HepG2 (cell line): ENCODE data around the gene RGS6. TPM values are rescaled to one million over a fixed set of nuclear protein-coding genes. Genes with fewer than 3 reads are reported as not detected.

ENCODE experiments used
- ATAC-seq: fragments of 200-7000 bp; cut with Tn5 transposase; 3 replicates; pipeline ENCODE4 v1.9.1; 2020; ENCODE audit warnings: mild to moderate bottlenecking, moderate library complexity
- BruUV-seq: library from RNA; stranded (reverse); fragments of 400-500 nt; replicated peaks from 2 replicates; lab custom pipeline; 2021; lab: Mats Ljungman, UMichigan
- CTCF ChIA-PET: fragments of 300-600 bp; formaldehyde crosslinking; extraction: SDS; loops from one replicate; lab custom pipeline; 2021; ENCODE audit warnings: low total read pairs, inconsistent platforms, low intra/inter-chr PET ratio; lab: Yijun Ruan, JAX
- POLR2A ChIA-PET: fragments of 350-600 bp; sonication (Branson Sonifier 250); formaldehyde crosslinking; loops from one replicate; lab custom pipeline; 2020; ENCODE audit warnings: antibody characterized with exemption, inconsistent platforms; lab: Yijun Ruan, JAX
- DNase-seq: peaks from one replicate; pipeline ENCODE4 v3.0.0-alpha.2; 2015; ENCODE audit warnings: low spot score
- FAIRE-seq: peaks from 3 replicates; lab custom pipeline; 2011; peaks lifted over from hg19 to GRCh38; lab: Jason Lieb, UNC
- H2AFZ ChIP-seq: one replicate; pipeline ENCODE4 v1.6.1; 2011; ENCODE audit warnings: low read length, inconsistent platforms
- H3K27ac ChIP-seq: fragments of 300-600 bp; 3 replicates; pipeline ENCODE4 v1.8.0; 2011; ENCODE audit warnings: mixed run types, mild to moderate bottlenecking, mixed read lengths, low read length, inconsistent platforms; ENCODE audit not compliant: insufficient read depth; ENCODE audit errors: extremely low read length
- H3K27me3 ChIP-seq, 2 experiments: fragments of 200-600 bp in 1 of 2; 2 replicates in 1 of 2; 3 replicates in 1 of 2; pipeline versions ENCODE4 v1.6.0 to v1.8.0; 2011; ENCODE audit warnings: low read length in 2 of 2, mild to moderate bottlenecking in 2 of 2, moderate library complexity in 2 of 2, inconsistent platforms in 1 of 2; ENCODE audit not compliant: insufficient read depth in 2 of 2, control insufficient read depth in 1 of 2
- H3K36me3 ChIP-seq, 2 experiments: fragments of 200-600 bp in 1 of 2; replicated peaks in 1 of 2; 2 replicates in 1 of 2; 3 replicates in 1 of 2; pipeline versions ENCODE4 v1.5.1 to v1.8.0; 2011; ENCODE audit warnings: low read length in 2 of 2, inconsistent platforms in 1 of 2; ENCODE audit not compliant: insufficient read depth in 2 of 2, control insufficient read depth in 1 of 2
- H3K4me1 ChIP-seq: 2 replicates; pipeline ENCODE4 v1.5.1; 2012; ENCODE audit warnings: low read length, inconsistent platforms; ENCODE audit not compliant: insufficient read depth
- H3K4me2 ChIP-seq: 2 replicates; pipeline ENCODE4 v1.6.0; 2011; ENCODE audit warnings: low read depth, low read length, inconsistent platforms
- H3K4me3 ChIP-seq, 3 experiments: fragments of 200-600 bp in 1 of 3; sonication (generic), shearing (Covaris generic) in 1 of 3; replicated peaks in 1 of 3; 2 replicates each; pipeline ENCODE4 v1.5.1; 2011 to 2016; ENCODE audit warnings: low read length in 3 of 3, inconsistent platforms in 2 of 3, low read depth in 2 of 3, mild to moderate bottlenecking in 2 of 3, control low read depth in 1 of 3, mixed read lengths in 1 of 3; ENCODE audit not compliant: insufficient read depth in 1 of 3
- H3K79me2 ChIP-seq: one replicate; pipeline ENCODE4 v1.6.1; 2011; ENCODE audit warnings: low read length, inconsistent platforms; ENCODE audit not compliant: insufficient read depth
- H3K9ac ChIP-seq: 2 replicates; pipeline ENCODE4 v1.6.0; 2011; ENCODE audit warnings: mild to moderate bottlenecking, low read depth, low read length, inconsistent platforms; ENCODE audit not compliant: insufficient read depth
- H3K9me3 ChIP-seq: 2 replicates; pipeline ENCODE4 v1.5.1; 2012; ENCODE audit warnings: mild to moderate bottlenecking, low read length
- H4K20me1 ChIP-seq: 2 replicates; pipeline ENCODE4 v1.6.0; 2011; ENCODE audit warnings: inconsistent platforms, mild to moderate bottlenecking, low read length, moderate library complexity; ENCODE audit not compliant: insufficient read depth
- ELF3 ChIP-seq: IDR thresholded peaks from 2 replicates; pipeline ENCODE4 v1.6.1; 2016; ENCODE audit warnings: missing genetic modification reagents, missing compliant biosample characterization
- MIXL1 ChIP-seq: IDR thresholded peaks from 2 replicates; pipeline ENCODE4 v1.6.1; 2016
- NR0B2 ChIP-seq: sonication (generic); formaldehyde crosslinking; IDR thresholded peaks from 2 replicates; pipeline ENCODE4 v1.4.0; 2020; ENCODE audit warnings: mild to moderate bottlenecking, missing genetic modification reagents
- TCF7L2 ChIP-seq: IDR thresholded peaks from 2 replicates; pipeline ENCODE4 v1.6.1; 2011; ENCODE audit warnings: mild to moderate bottlenecking, low read depth, low read length, moderate library complexity
- ZFP90 ChIP-seq: sonication (generic); formaldehyde crosslinking; IDR thresholded peaks from 2 replicates; pipeline ENCODE4 v1.8.0; 2022; ENCODE audit warnings: missing genetic modification reagents, mild to moderate bottlenecking, inconsistent platforms, borderline replicate concordance
- ZNF724P ChIP-seq: sonication (generic); formaldehyde crosslinking; IDR thresholded peaks from 2 replicates; pipeline ENCODE4 v1.8.0; 2022; ENCODE audit warnings: missing genetic modification reagents, borderline replicate concordance
- WGBS: methylation state at CpG from one replicate; pipeline ENCODE4 v1.1.6; 2017; ENCODE audit warnings: low lambda C conversion rate; 5-methylcytosine and 5-hydroxymethylcytosine counted together
- in situ Hi-C: cut with HindIII; loops from 2 replicates; pipeline ENCODE4 v1.10.0; 2017; ENCODE audit warnings: low pct_unique_long_range_greater_than_20kb; ENCODE audit not compliant: extremely low pct_ligation_motif_present
- intact Hi-C: fragments of 100-400 bp; cut with micrococcal nuclease; formaldehyde crosslinking; loops from one replicate; pipeline ENCODE4 v1.10.0; 2022; ENCODE audit not compliant: unreplicated experiment
- microRNA-seq: library from miRNA; unstranded; fragments of <30 nt; microRNA quantifications from one replicate; pipeline ENCODE4, GENCODE V29; 2020
- polyA plus RNA-seq, 8 experiments: library from polyadenylated mRNA; depleted of rRNA in 3 of 8; stranded (reverse) in 7 of 8; unstranded in 1 of 8; fragments of >200 nt; fragmentation: Illumina TruSeq in 4 of 8; extraction: Trizol in 4 of 8; gene quantifications; 2 replicates each; pipeline versions ENCODE4 v1.2.1 to v1.2.3, GENCODE V29; 2011 to 2016; ENCODE audit warnings: low read depth in 4 of 8, missing spikeins in 1 of 8, mixed read lengths in 1 of 8; ENCODE audit not compliant: insufficient read depth in 1 of 8
- small RNA-seq, 3 experiments: library from RNA; depleted of rRNA; stranded (forward); fragments of <200 nt; gene quantifications; one replicate each; pipeline ENCODE3, GENCODE V24; 2012; ENCODE audit warnings: low read depth in 2 of 3, low replicate concordance in 1 of 3; ENCODE audit not compliant: insufficient read length in 3 of 3, insufficient read depth in 2 of 3
- total RNA-seq, 5 experiments: library from RNA; depleted of rRNA; stranded (reverse); fragments of >200 nt; fragmentation: Illumina TruSeq; extraction: Trizol; gene quantifications; 2 replicates each; pipeline ENCODE4 v1.2.3, GENCODE V29; 2016; ENCODE audit warnings: low read depth in 1 of 5
- TF ChIP-seq, protein P1 (sequence below): sonication (generic); formaldehyde crosslinking; IDR thresholded peaks from 2 replicates; pipeline ENCODE4 v1.5.0; 2020; ENCODE audit warnings: mild to moderate bottlenecking, missing genetic modification reagents

The RGS6 gene
- total and polyA plus RNA-seq, 2 of the 13 experiments (the other 11 are each of a cell fraction or from before 2014, with no cell fraction given) = not detected

DNA sequence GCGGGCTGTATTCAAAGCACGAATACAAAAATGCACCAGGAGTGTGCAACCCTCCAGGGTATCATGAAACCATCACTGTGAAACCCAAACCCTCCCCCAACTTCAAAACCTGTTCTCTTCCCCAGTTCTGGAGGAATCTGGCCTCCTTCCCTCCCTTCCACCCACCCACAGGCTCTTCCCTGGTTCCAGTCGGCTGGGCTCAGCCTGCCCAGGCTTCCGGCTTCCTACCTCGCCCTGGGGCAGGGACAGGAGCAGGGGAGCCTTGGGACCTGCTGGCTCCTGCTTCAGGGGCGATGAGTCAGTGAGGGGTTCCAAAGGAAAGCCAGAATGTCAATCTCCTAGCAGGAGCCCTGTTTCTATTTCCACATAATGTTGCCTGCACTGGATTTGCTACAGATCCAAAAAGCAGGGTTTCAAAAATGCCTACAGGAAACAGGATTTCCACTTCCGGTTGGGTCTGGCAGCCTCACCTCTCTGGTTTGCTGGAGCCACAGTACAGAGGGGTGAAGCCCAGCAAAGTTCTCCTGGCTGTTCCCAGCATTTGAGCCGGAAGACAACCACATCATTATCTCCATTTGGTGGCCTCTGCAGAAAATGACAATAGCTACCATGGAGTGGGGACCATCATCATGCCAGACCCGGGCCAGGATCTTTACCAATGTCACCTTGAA, 683.4 kb downstream of the RGS6 start:
- H3K4me3 ChIP-seq = no peak overlapping the region
- intact Hi-C loops = no loop called here
- no TSS peak for BruUV-seq
- DNase-seq (no peak), ATAC-seq (no peak), FAIRE-seq (no peak)
- no peaks in the 10 kb centered on the region for H3K79me2 ChIP-seq
- in situ Hi-C loops = no loop called here
- POLR2A ChIA-PET = no interaction called here
- H4K20me1 ChIP-seq = no peaks in the 10 kb centered on the region
- H3K27ac ChIP-seq = no peak overlapping the region
- H3K9me3 ChIP-seq = no peaks in the 10 kb centered on the region
- no peak overlapping the region for H3K4me2 ChIP-seq
- no peaks in the 10 kb centered on the region for H3K36me3 ChIP-seq
- WGBS = 21% methylated on average over 6 of the region's 9 CpGs
- CTCF ChIA-PET = no interaction called here
- no peaks in the 10 kb centered on the region for H3K4me1 ChIP-seq
- TF ChIP-seq ZNF724P (CRISPR knock-in tag) (no peak), ELF3 (CRISPR knock-in tag) (no peak), TCF7L2 (no peak), MIXL1 (CRISPR knock-in tag) (no peak), NR0B2 (CRISPR knock-in tag) (no peak), ZFP90 (CRISPR knock-in tag) (no peak)
- TF ChIP-seq, protein P1, sequence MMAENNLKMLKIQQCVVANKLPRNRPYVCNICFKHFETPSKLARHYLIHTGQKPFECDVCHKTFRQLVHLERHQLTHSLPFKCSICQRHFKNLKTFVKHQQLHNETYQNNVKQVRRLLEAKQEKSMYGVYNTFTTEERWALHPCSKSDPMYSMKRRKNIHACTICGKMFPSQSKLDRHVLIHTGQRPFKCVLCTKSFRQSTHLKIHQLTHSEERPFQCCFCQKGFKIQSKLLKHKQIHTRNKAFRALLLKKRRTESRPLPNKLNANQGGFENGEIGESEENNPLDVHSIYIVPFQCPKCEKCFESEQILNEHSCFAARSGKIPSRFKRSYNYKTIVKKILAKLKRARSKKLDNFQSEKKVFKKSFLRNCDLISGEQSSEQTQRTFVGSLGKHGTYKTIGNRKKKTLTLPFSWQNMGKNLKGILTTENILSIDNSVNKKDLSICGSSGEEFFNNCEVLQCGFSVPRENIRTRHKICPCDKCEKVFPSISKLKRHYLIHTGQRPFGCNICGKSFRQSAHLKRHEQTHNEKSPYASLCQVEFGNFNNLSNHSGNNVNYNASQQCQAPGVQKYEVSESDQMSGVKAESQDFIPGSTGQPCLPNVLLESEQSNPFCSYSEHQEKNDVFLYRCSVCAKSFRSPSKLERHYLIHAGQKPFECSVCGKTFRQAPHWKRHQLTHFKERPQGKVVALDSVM (CRISPR knock-in tag) = no peak
- no peak overlapping the region for H3K9ac ChIP-seq
- H3K27me3 ChIP-seq = peaks cover 0 to 3% of the 10 kb centered on the region in 2 experiments; a peak in 2 of 5 replicates
- H2AFZ ChIP-seq = no peak overlapping the region

Small RNAs within 50 kb of the gene (microRNA-seq; reads per million reads assigned to microRNA genes)
- gene MIR7843 = not detected

Small RNAs within 50 kb of the gene (small RNA-seq; reads per million reads assigned to genes)
- gene MIR7843 = 0 reads per million in 3 experiments
- gene RF00019 = 0 reads per million in 3 experiments
